ENCODE data around the gene SLCO4C1. TPM values are rescaled to one million over a fixed set of nuclear protein-coding genes. Genes with fewer than 3 reads are reported as not detected.
A peak's percentile ranks its signal among the peaks of the same experiment; 100 is the strongest.

SLCO4C1 gene
- total RNA-seq, 2 donors from 2014 or later, result 0.14 to 0.51 TPM

DNA sequence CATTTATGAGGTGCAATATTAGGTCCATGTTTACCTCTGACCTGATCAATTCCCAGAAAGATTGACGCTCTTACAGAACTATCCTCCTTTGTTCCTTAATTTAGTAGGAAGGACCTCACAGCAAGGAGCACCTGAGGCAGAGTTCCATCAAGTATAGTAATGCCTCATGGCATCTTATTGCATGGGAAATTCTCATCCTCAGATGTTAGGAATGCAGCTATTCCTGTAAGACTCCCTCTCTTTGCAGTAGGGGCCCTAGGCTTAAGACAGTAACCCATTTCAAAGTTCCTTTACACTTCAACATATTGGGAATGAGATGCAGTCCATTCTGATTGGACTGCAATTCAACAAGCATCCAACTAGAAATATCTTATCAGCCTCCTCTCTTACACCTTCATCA lies 69.8 kb downstream of the SLCO4C1 start:
- Histone ChIP-seq H3K27me3 (replicated peaks; ENCODE audit: insufficient read depth) (no peaks in the 10 kb centered on the region), H3K27ac (no peak overlapping the region), H3K9me3 (no peaks in the 10 kb centered on the region), H3K4me3 (no peak overlapping the region), H3K4me1 (replicated peaks) (no peaks in the 10 kb centered on the region), H3K36me3 (no peaks in the 10 kb centered on the region)
- intact Hi-C loops (cut with DNase I), result no loop called here
- TF ChIP-seq POLR2A (IDR thresholded peaks at IDR 0.05) (no peak), CTCF (IDR thresholded peaks at IDR 0.05) (no peak), POLR2AphosphoS5 (IDR thresholded peaks at IDR 0.05) (no peak)
- 95% methylated on average over 1 of the region's 1 CpG for WGBS
- no peak for DNase-seq (ENCODE audit: low spot score)

DNA sequence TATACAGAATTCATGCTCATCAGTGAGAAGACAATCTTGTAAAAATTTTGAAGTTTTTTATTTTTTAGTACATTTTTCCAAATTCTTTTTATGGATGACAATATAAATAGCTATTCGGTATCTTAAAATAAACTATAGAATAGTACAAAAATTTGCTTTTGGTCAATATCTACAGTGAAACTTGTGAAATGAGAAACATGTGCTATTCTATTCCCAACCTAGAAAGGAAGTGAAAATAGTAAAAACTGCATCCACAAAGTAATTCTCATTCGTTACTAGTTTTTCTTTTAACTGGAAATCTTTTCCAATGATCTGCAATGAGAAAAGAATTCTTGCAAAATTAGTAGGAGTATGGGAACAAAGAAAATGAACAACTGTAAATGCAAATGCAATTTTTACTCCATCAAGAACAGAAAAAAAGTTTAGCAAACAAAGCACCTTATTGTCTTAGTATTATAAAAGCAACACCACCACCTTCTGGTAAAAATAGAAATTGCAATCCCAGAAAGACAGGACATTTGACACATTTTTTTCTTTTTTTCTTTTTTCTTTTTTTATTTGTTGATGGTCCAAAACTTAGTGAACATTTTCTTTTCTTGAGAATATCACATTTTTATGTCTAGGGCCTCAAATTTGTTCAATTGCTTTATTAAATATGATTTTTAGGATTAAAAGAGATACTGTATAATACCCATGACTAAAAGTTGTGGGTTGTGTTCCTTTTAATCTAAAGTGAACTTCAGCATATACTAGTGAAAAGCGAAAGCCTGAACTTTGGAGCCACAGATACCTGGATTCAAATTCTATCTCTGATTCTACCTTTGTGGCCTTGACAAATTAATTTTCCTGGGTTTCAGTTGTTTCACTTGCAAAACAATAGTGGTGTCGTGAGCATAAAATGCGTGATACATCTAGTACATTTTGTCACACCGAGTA lies 72.3 kb downstream of the SLCO4C1 start:
- TF ChIP-seq CTCF (IDR thresholded peaks at IDR 0.05), result peak; percentile 5 to 58 (median 49)
- TF ChIP-seq POLR2A (IDR thresholded peaks at IDR 0.05), result no peak
- Histone ChIP-seq H3K36me3 (no peaks in the 10 kb centered on the region), H3K4me3 (no peak overlapping the region), H3K27me3 (replicated peaks; ENCODE audit: insufficient read depth) (no peaks in the 10 kb centered on the region), H3K9me3 (no peaks in the 10 kb centered on the region), H3K27ac (no peak overlapping the region), H3K4me1 (replicated peaks) (no peaks in the 10 kb centered on the region)
- DNase-seq (ENCODE audit: low spot score), result no peak
- intact Hi-C loops (cut with DNase I), result no loop called here
- 92% methylated on average over 6 of the region's 6 CpGs for WGBS

GRCh38 chr5:102222772-102223171 lies 73.3 kb downstream of the SLCO4C1 start:
- intact Hi-C loops (cut with DNase I), result no loop called here
- no peaks in the 10 kb centered on the region for H3K9me3 ChIP-seq
- no peaks in the 10 kb centered on the region for H3K4me1 ChIP-seq (replicated peaks)
- no peak overlapping the region for H3K27ac ChIP-seq
- H3K27me3 ChIP-seq (replicated peaks; ENCODE audit: insufficient read depth), result no peaks in the 10 kb centered on the region
- TF ChIP-seq POLR2AphosphoS5 (IDR thresholded peaks at IDR 0.05) (no peak), CTCF (IDR thresholded peaks at IDR 0.05) (no peak), POLR2A (IDR thresholded peaks at IDR 0.05) (no peak)
- no peaks in the 10 kb centered on the region for H3K36me3 ChIP-seq
- DNase-seq (ENCODE audit: low spot score), result no peak
- H3K4me3 ChIP-seq, result no peak overlapping the region

DNA sequence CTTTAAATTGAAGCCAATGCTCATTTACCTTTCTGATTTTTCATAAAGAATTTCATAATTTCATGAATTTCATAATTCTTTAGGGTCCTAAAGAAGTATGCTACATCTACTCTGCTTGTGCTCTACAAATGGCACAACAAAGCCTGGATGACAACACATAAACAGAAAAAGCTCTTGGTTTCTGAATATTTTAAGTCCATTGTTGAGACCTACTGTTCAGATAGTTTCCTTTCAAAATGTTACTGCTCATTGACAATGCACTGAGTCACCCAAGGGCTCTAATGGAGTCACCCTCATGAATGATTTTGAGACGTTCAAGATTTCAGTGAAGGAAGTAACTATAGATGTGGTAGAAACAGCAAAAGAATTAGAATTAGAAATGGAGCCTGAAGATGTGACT lies 74.1 kb downstream of the SLCO4C1 start:
- Histone ChIP-seq H3K4me1 (replicated peaks) (no peaks in the 10 kb centered on the region), H3K36me3 (no peaks in the 10 kb centered on the region), H3K27me3 (replicated peaks; ENCODE audit: insufficient read depth) (no peaks in the 10 kb centered on the region), H3K27ac (no peak overlapping the region), H3K4me3 (no peak overlapping the region), H3K9me3 (no peaks in the 10 kb centered on the region)
- DNase-seq (ENCODE audit: low spot score), result no peak
- TF ChIP-seq POLR2AphosphoS5 (IDR thresholded peaks at IDR 0.05), result no peak
- no peak for TF ChIP-seq POLR2A (IDR thresholded peaks at IDR 0.05)
- TF ChIP-seq CTCF (IDR thresholded peaks at IDR 0.05), result no peak
- intact Hi-C loops (cut with DNase I), result no loop called here
- WGBS, result 98% methylated on average over 1 of the region's 1 CpG

GRCh38 chr5:102218159-102218558 lies 77.9 kb downstream of the SLCO4C1 start:
- Histone ChIP-seq H3K4me3 (no peak overlapping the region), H3K9me3 (no peaks in the 10 kb centered on the region), H3K4me1 (replicated peaks) (no peaks in the 10 kb centered on the region), H3K27ac (no peak overlapping the region), H3K27me3 (replicated peaks; ENCODE audit: insufficient read depth) (no peaks in the 10 kb centered on the region), H3K36me3 (no peaks in the 10 kb centered on the region)
- intact Hi-C loops (cut with DNase I), result no loop called here
- TF ChIP-seq CTCF (IDR thresholded peaks at IDR 0.05) (no peak), POLR2AphosphoS5 (IDR thresholded peaks at IDR 0.05) (no peak), POLR2A (IDR thresholded peaks at IDR 0.05) (no peak)
- WGBS, result 50% methylated on average over 1 of the region's 1 CpG
- DNase-seq (ENCODE audit: low spot score), result no peak
